CD14-positive monocyte (primary cell): ENCODE data around the gene HECW1. TPM values are rescaled to one million over a fixed set of nuclear protein-coding genes. Genes with fewer than 3 reads are reported as not detected.

Source experiments
- DNase-seq, 3 donors: peaks; one replicate each; pipeline ENCODE4 v3.0.0-alpha.2; 2011 to 2022
- H2AFZ ChIP-seq: 2 replicates; pipeline ENCODE4 v1.6.0; 2012; ENCODE audit warnings: mild to moderate bottlenecking, low read depth, low read length, inconsistent platforms; ENCODE audit not compliant: insufficient read depth, poor library complexity, severe bottlenecking
- H3K27ac ChIP-seq, 2 donors: 1 replicate in 1 of 2; 2 replicates in 1 of 2; pipeline ENCODE4 v1.5.1; 2012 to 2013; ENCODE audit warnings: low read length in 2 of 2, control low read depth in 1 of 2, inconsistent platforms in 1 of 2, low read depth in 1 of 2, mild to moderate bottlenecking in 1 of 2
- H3K27me3 ChIP-seq, 2 donors: one replicate each; pipeline versions ENCODE4 v1.6.0 to v1.6.1; 2011 to 2013; ENCODE audit warnings: low read length in 2 of 2; ENCODE audit not compliant: control insufficient read depth in 2 of 2, insufficient read depth in 2 of 2
- H3K36me3 ChIP-seq, 2 donors: replicated peaks in 1 of 2; 1 replicate in 1 of 2; 2 replicates in 1 of 2; pipeline versions ENCODE4 v1.5.1 to v1.6.1; 2012 to 2013; ENCODE audit warnings: low read length in 2 of 2, control low read depth in 1 of 2, inconsistent platforms in 1 of 2, mild to moderate bottlenecking in 1 of 2; ENCODE audit not compliant: insufficient read depth in 2 of 2, control insufficient read depth in 1 of 2
- H3K4me1 ChIP-seq, 2 donors: 1 replicate in 1 of 2; 2 replicates in 1 of 2; pipeline versions ENCODE4 v1.5.1 to v1.6.1; 2012 to 2013; ENCODE audit warnings: low read length in 2 of 2, control low read depth in 1 of 2, inconsistent platforms in 1 of 2, mild to moderate bottlenecking in 1 of 2, moderate library complexity in 1 of 2; ENCODE audit not compliant: insufficient read depth in 2 of 2, control insufficient read depth in 1 of 2
- H3K4me2 ChIP-seq: replicated peaks from 2 replicates; pipeline ENCODE3; 2012; ENCODE audit warnings: low read length, moderate library complexity, mild to moderate bottlenecking; ENCODE audit not compliant: poor library complexity, severe bottlenecking; ENCODE audit errors: extremely low read depth
- H3K4me3 ChIP-seq, 3 experiments: fragments of 200-600 bp in 1 of 3; sonication (generic) in 1 of 3; replicated peaks in 1 of 3; 1 replicate in 2 of 3; 2 replicates in 1 of 3; pipeline ENCODE4 v1.5.1; 2011 to 2013; ENCODE audit warnings: low read length in 3 of 3, mild to moderate bottlenecking in 3 of 3, control low read depth in 2 of 3, low read depth in 2 of 3, inconsistent platforms in 1 of 3, moderate library complexity in 1 of 3
- H3K79me2 ChIP-seq: 2 replicates; pipeline ENCODE4 v1.6.0; 2012; ENCODE audit warnings: mild to moderate bottlenecking, control low read depth, inconsistent platforms, low read length, moderate library complexity; ENCODE audit not compliant: insufficient read depth
- H3K9ac ChIP-seq: 2 replicates; pipeline ENCODE4 v1.6.0; 2017; ENCODE audit warnings: low read length, mild to moderate bottlenecking; ENCODE audit not compliant: insufficient read depth, poor library complexity, severe bottlenecking
- H3K9me3 ChIP-seq, 2 donors: replicated peaks in 1 of 2; 1 replicate in 1 of 2; 2 replicates in 1 of 2; pipeline versions ENCODE4 v1.5.1 to v1.6.1; 2012 to 2013; ENCODE audit warnings: low read length in 2 of 2, control low read depth in 1 of 2; ENCODE audit not compliant: control insufficient read depth in 1 of 2, insufficient read depth in 1 of 2
- H4K20me1 ChIP-seq: 2 replicates; pipeline ENCODE4 v1.6.0; 2012; ENCODE audit warnings: mild to moderate bottlenecking, low read length, control low read depth, moderate library complexity; ENCODE audit not compliant: insufficient read depth
- H3K27ac Mint-ChIP-seq, 7 donors: one replicate each; pipeline ENCODE4 v1.8.0; 2020; ENCODE audit warnings: mild to moderate bottlenecking in 7 of 7, mixed read lengths in 7 of 7, moderate library complexity in 6 of 7, inconsistent platforms in 2 of 7
- H3K27me3 Mint-ChIP-seq, 3 donors: one replicate each; pipeline ENCODE4 v1.8.0; 2021 to 2022; ENCODE audit warnings: low read depth in 3 of 3, mild to moderate bottlenecking in 3 of 3, mixed read lengths in 3 of 3, moderate library complexity in 3 of 3, inconsistent platforms in 1 of 3
- H3K36me3 Mint-ChIP-seq, 2 donors: one replicate each; pipeline ENCODE4 v1.8.0; 2020; ENCODE audit warnings: mixed read lengths in 2 of 2, inconsistent platforms in 1 of 2, mild to moderate bottlenecking in 1 of 2
- H3K4me1 Mint-ChIP-seq: one replicate; pipeline ENCODE4 v1.8.0; 2020; ENCODE audit warnings: mild to moderate bottlenecking, mixed read lengths
- H3K4me3 Mint-ChIP-seq, 2 donors: one replicate each; pipeline ENCODE4 v1.8.0; 2020; ENCODE audit warnings: mild to moderate bottlenecking in 2 of 2, mixed read lengths in 2 of 2, moderate library complexity in 1 of 2
- H3K9me3 Mint-ChIP-seq, 7 donors: one replicate each; pipeline ENCODE4 v1.8.0; 2020 to 2022; ENCODE audit warnings: mixed read lengths in 7 of 7, mild to moderate bottlenecking in 6 of 7, moderate library complexity in 6 of 7, inconsistent platforms in 2 of 7
- WGBS: methylation state at CpG from one replicate; pipeline ENCODE4 v1.1.5; 2013; ENCODE audit warnings: missing lambda C conversion rate; ENCODE audit not compliant: insufficient coverage; 5-methylcytosine and 5-hydroxymethylcytosine counted together
- intact Hi-C, 2 donors: fragments of 100-400 bp; cut with micrococcal nuclease; formaldehyde crosslinking; loops; one replicate each; pipeline versions ENCODE4 v1.15.0 to v1.15.1; 2023
- polyA plus RNA-seq, 3 donors: library from polyadenylated mRNA; depleted of rRNA in 1 of 3; unstranded in 2 of 3; stranded (reverse) in 1 of 3; fragments of 300-500 nt in 2 of 3; fragments of >200 nt in 1 of 3; fragmentation: Illumina TruSeq in 2 of 3; gene quantifications; 1 replicate in 2 of 3; 2 replicates in 1 of 3; pipeline ENCODE4 v1.2.3, GENCODE V29; 2012 to 2021
- TF ChIP-seq, protein P1 (sequence below): fragments of 200-600 bp; IDR thresholded peaks from one replicate; pipeline ENCODE4 v1.8.0; 2022; ENCODE audit warnings: antibody characterized with exemption, mild to moderate bottlenecking

HECW1 gene
- polyA plus RNA-seq, 3 donors: not detected

GRCh38 chr7:43577485-43577951 is 465.1 kb downstream of the HECW1 start:
- no peak overlapping the region for H3K9ac ChIP-seq
- no peak overlapping the region for H2AFZ ChIP-seq
- peaks cover 12 to 14% of the 10 kb centered on the region in 2 donors for H3K27me3 ChIP-seq
- TF ChIP-seq, protein P1, sequence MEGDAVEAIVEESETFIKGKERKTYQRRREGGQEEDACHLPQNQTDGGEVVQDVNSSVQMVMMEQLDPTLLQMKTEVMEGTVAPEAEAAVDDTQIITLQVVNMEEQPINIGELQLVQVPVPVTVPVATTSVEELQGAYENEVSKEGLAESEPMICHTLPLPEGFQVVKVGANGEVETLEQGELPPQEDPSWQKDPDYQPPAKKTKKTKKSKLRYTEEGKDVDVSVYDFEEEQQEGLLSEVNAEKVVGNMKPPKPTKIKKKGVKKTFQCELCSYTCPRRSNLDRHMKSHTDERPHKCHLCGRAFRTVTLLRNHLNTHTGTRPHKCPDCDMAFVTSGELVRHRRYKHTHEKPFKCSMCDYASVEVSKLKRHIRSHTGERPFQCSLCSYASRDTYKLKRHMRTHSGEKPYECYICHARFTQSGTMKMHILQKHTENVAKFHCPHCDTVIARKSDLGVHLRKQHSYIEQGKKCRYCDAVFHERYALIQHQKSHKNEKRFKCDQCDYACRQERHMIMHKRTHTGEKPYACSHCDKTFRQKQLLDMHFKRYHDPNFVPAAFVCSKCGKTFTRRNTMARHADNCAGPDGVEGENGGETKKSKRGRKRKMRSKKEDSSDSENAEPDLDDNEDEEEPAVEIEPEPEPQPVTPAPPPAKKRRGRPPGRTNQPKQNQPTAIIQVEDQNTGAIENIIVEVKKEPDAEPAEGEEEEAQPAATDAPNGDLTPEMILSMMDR: no peak
- H3K9me3 ChIP-seq: no peaks in the 10 kb centered on the region
- peaks cover 15 to 21% (median 16%) of the 10 kb centered on the region in 3 donors for H3K27me3 Mint-ChIP-seq
- H3K9me3 Mint-ChIP-seq: peaks cover 0 to 2% (median 0%) of the 10 kb centered on the region in 7 donors
- no peak for DNase-seq
- intact Hi-C loops: loop anchor here in 1 of 2 donors (2.0 kb wide), 1 partner anchor 261 kb away; no protein-coding TSS in a partner anchor
- peaks cover 13% of the 10 kb centered on the region for H3K4me1 Mint-ChIP-seq
- no peaks in the 10 kb centered on the region for H3K79me2 ChIP-seq
- H3K36me3 Mint-ChIP-seq: peaks cover 0 to 1% of the 10 kb centered on the region in 2 donors
- H3K36me3 ChIP-seq: no peaks in the 10 kb centered on the region
- H3K27ac Mint-ChIP-seq: no peak overlapping the region
- H3K4me3 Mint-ChIP-seq: no peak overlapping the region
- no peak overlapping the region for H3K4me3 ChIP-seq
- peaks cover 11 to 12% of the 10 kb centered on the region in 2 donors for H3K4me1 ChIP-seq
- WGBS: 24% methylated on average over 2 of the region's 6 CpGs
- H4K20me1 ChIP-seq: no peaks in the 10 kb centered on the region
- no peak overlapping the region for H3K4me2 ChIP-seq
- no peak overlapping the region for H3K27ac ChIP-seq

- Histone ChIP-seq H3K4me2 (peak within 1 kb of the TSS; percentile 87), H2AFZ (peak within 1 kb of the TSS; percentile 60), H3K9ac (peak within 1 kb of the TSS; percentile 91), H3K4me1 (peaks cover 18 to 26% of the 10 kb centered on the region in 2 donors), H3K4me3 (peak within 1 kb of the TSS; percentile 84 to 97 (median 92)), H3K27me3 (peaks cover 12 to 14% of the 10 kb centered on the region in 2 donors), H4K20me1 (peaks cover 15% of the 10 kb centered on the region), H3K36me3 (no peaks in the 10 kb centered on the region), H3K79me2 (peaks cover 35% of the 10 kb centered on the region), H3K27ac (peak within 1 kb of the TSS; percentile 62 to 77), H3K9me3 (no peaks in the 10 kb centered on the region)
- intact Hi-C loops: loop anchor here (2.0 to 10.0 kb wide), 3 partner anchors 116 to 255 kb away; no protein-coding TSS in a partner anchor
- peaks cover 16 to 23% (median 18%) of the 10 kb centered on the region in 3 donors for H3K27me3 Mint-ChIP-seq
- TF ChIP-seq, protein P1: peak; percentile 95
- peaks cover 25% of the 10 kb centered on the region for H3K4me1 Mint-ChIP-seq
- peak; percentile 88 to 94 (median 92) for DNase-seq
- no peaks in the 10 kb centered on the region for H3K9me3 Mint-ChIP-seq
- under 1% methylated on average over 65 of the region's 83 CpGs for whole genome bisulfite sequencing
- H3K36me3 Mint-ChIP-seq: peaks cover 0 to 1% of the 10 kb centered on the region in 2 donors
- peak within 1 kb of the TSS; percentile 64 to 88 (median 83) for H3K27ac Mint-ChIP-seq
- H3K4me3 Mint-ChIP-seq: peak within 1 kb of the TSS; percentile 91 to 96
These were observed 470.3 kb downstream of the HECW1 start, which contains the start of gene STK17A for GRCh38 chr7:43582503-43583423. TSS of gene STK17A (plus strand) at chr7:43583108. CDS start at chr7:43583244, 136 bp downstream.
